HUES64 (cell line): ENCODE measurements around the gene ADARB2.
"Not testable (repeated sequence)": the region's sequence is repeated elsewhere in the genome, so short reads cannot be mapped to it uniquely, and the experiment has no call there.

Experiments
- H3K27ac ChIP-seq: 2 replicates; pipeline ENCODE4 v1.7.0; 2013; ENCODE audit warnings: low read depth, low read length, inconsistent platforms
- H3K27me3 ChIP-seq: 2 replicates; pipeline ENCODE4 v1.6.1; 2013; ENCODE audit warnings: mild to moderate bottlenecking, low read length; ENCODE audit not compliant: insufficient read depth
- H3K36me3 ChIP-seq: 2 replicates; pipeline ENCODE4 v1.6.1; 2013; ENCODE audit warnings: mild to moderate bottlenecking, low read length; ENCODE audit not compliant: insufficient read depth
- H3K4me1 ChIP-seq: 2 replicates; pipeline ENCODE4 v1.6.1; 2013; ENCODE audit warnings: mild to moderate bottlenecking, low read length, moderate library complexity; ENCODE audit not compliant: insufficient read depth
- H3K4me3 ChIP-seq: 2 replicates; pipeline ENCODE4 v1.5.1; 2013; ENCODE audit warnings: mild to moderate bottlenecking, low read length, moderate library complexity
- H3K9ac ChIP-seq: 2 replicates; pipeline ENCODE4 v1.6.1; 2013; ENCODE audit warnings: mild to moderate bottlenecking, low read depth, low read length
- H3K9me3 ChIP-seq: 2 replicates; pipeline ENCODE4 v1.6.1; 2013; ENCODE audit warnings: low read depth, low read length; ENCODE audit not compliant: insufficient read depth
- WGBS: fragments of 150-250, 120-280 bp; methylation state at CpG from one replicate; pipeline ENCODE4 v1.1.7; 2013; ENCODE audit warnings: missing lambda C conversion rate; 5-methylcytosine and 5-hydroxymethylcytosine counted together

Gene ADARB2

GRCh38 chr10:1628757-1629156 lies 108.6 kb downstream of the ADARB2 start:
- Histone ChIP-seq H3K4me1 (peaks cover 6% of the 10 kb centered on the region; the same call in 1 of the 2 replicates), H3K27me3 (no peaks in the 10 kb centered on the region), H3K36me3 (no peaks in the 10 kb centered on the region), H3K9ac (no peak overlapping the region), H3K27ac (no peak overlapping the region), H3K9me3 (no peaks in the 10 kb centered on the region), H3K4me3 (no peak overlapping the region)
- 95% methylated on average over 14 of the region's 14 CpGs for WGBS

GRCh38 chr10:1627945-1628344 lies 109.4 kb downstream of the ADARB2 start:
- Histone ChIP-seq H3K27me3 (no peaks in the 10 kb centered on the region), H3K4me1 (peaks cover 6% of the 10 kb centered on the region; the same call in 1 of the 2 replicates), H3K9me3 (no peaks in the 10 kb centered on the region), H3K36me3 (no peaks in the 10 kb centered on the region), H3K27ac (no peak overlapping the region), H3K9ac (no peak overlapping the region), H3K4me3 (no peak overlapping the region)
- 85% methylated on average over 14 of the region's 14 CpGs for WGBS

GRCh38 chr10:1626835-1627234 lies 110.5 kb downstream of the ADARB2 start:
- no peaks in the 10 kb centered on the region for H3K9me3 ChIP-seq
- no peak overlapping the region for H3K4me3 ChIP-seq
- H3K36me3 ChIP-seq: no peaks in the 10 kb centered on the region
- H3K4me1 ChIP-seq: peaks cover 6% of the 10 kb centered on the region; the same call in 1 of the 2 replicates
- no peak overlapping the region for H3K9ac ChIP-seq
- H3K27me3 ChIP-seq: no peaks in the 10 kb centered on the region
- H3K27ac ChIP-seq: no peak overlapping the region
- 94% methylated on average over 16 of the region's 16 CpGs for WGBS

GRCh38 chr10:1626410-1626809 lies 110.9 kb downstream of the ADARB2 start:
- no peaks in the 10 kb centered on the region for H3K27me3 ChIP-seq
- no peak overlapping the region for H3K27ac ChIP-seq
- 96% methylated on average over 19 of the region's 22 CpGs for WGBS
- H3K9me3 ChIP-seq: no peaks in the 10 kb centered on the region
- peaks cover 6% of the 10 kb centered on the region; the same call in 1 of the 2 replicates for H3K4me1 ChIP-seq
- no peaks in the 10 kb centered on the region for H3K36me3 ChIP-seq
- no peak overlapping the region for H3K9ac ChIP-seq
- H3K4me3 ChIP-seq: no peak overlapping the region

- Histone ChIP-seq H3K27ac (no peak overlapping the region), H3K36me3 (no peaks in the 10 kb centered on the region), H3K9me3 (no peaks in the 10 kb centered on the region), H3K27me3 (no peaks in the 10 kb centered on the region), H3K9ac (no peak overlapping the region), H3K4me3 (no peak overlapping the region), H3K4me1 (peaks cover 6% of the 10 kb centered on the region; the same call in 1 of the 2 replicates)
- WGBS: 92% methylated on average over 11 of the region's 11 CpGs
Observed at GRCh38 chr10:1625731-1626130, 111.6 kb downstream of the ADARB2 start.

GRCh38 chr10:1625079-1625478 lies 112.2 kb downstream of the ADARB2 start:
- Histone ChIP-seq H3K36me3 (no peaks in the 10 kb centered on the region), H3K4me3 (no peak overlapping the region), H3K4me1 (peaks cover 6% of the 10 kb centered on the region; the same call in 1 of the 2 replicates), H3K27me3 (no peaks in the 10 kb centered on the region), H3K9me3 (no peaks in the 10 kb centered on the region; the same call in 1 of the 2 replicates), H3K9ac (no peak overlapping the region), H3K27ac (no peak overlapping the region)
- WGBS: 94% methylated on average over 9 of the region's 9 CpGs

GRCh38 chr10:1624240-1624639 lies 113.1 kb downstream of the ADARB2 start:
- Histone ChIP-seq H3K9ac (no peak overlapping the region), H3K4me1 (no peaks in the 10 kb centered on the region), H3K9me3 (peaks cover 4% of the 10 kb centered on the region; the same call in 1 of the 2 replicates), H3K27ac (no peak overlapping the region), H3K27me3 (no peaks in the 10 kb centered on the region), H3K36me3 (no peaks in the 10 kb centered on the region), H3K4me3 (no peak overlapping the region)
- WGBS: 88% methylated on average over 10 of the region's 12 CpGs

- no peaks in the 10 kb centered on the region for H3K36me3 ChIP-seq
- no peak overlapping the region for H3K9ac ChIP-seq
- H3K9me3 ChIP-seq: peaks cover 11% of the 10 kb centered on the region; the same call in 1 of the 2 replicates
- H3K27me3 ChIP-seq: no peaks in the 10 kb centered on the region
- 0 out of 2 replicates have a peak, but pooled peaks cover 3% of the 10 kb centered on the region for H3K4me1 ChIP-seq
- H3K4me3 ChIP-seq: no peak overlapping the region
- no peak overlapping the region for H3K27ac ChIP-seq
Observed at GRCh38 chr10:1620803-1621202, 116.5 kb downstream of the ADARB2 start.

GRCh38 chr10:1617376-1618317 lies 119.7 kb downstream of the ADARB2 start:
- WGBS: 51% methylated on average over 10 of the region's 13 CpGs
- H3K4me3 ChIP-seq: not testable (repeated sequence)

GRCh38 chr10:1616701-1617100 lies 120.6 kb downstream of the ADARB2 start:
- 68% methylated on average over 9 of the region's 9 CpGs for WGBS
- not testable (repeated sequence) for H3K36me3 ChIP-seq, H3K4me1 ChIP-seq, H3K4me3 ChIP-seq, H3K9ac ChIP-seq, H3K27ac ChIP-seq, H3K27me3 ChIP-seq
- peaks cover 11% of the 10 kb centered on the region; the same call in 1 of the 2 replicates for H3K9me3 ChIP-seq

More at GRCh38 chr10:1617376-1618317, 119.7 kb downstream of the ADARB2 start:
- not testable (repeated sequence) for H3K27me3 ChIP-seq, H3K36me3 ChIP-seq, H3K4me1 ChIP-seq, H3K27ac ChIP-seq, H3K9ac ChIP-seq
- peaks cover 11% of the 10 kb centered on the region; the same call in 1 of the 2 replicates for H3K9me3 ChIP-seq

- Histone ChIP-seq H3K27ac (no peak overlapping the region), H3K9ac (no peak overlapping the region), H3K4me3 (no peak overlapping the region), H3K36me3 (no peaks in the 10 kb centered on the region), H3K27me3 (no peaks in the 10 kb centered on the region), H3K9me3 (peaks cover 11% of the 10 kb centered on the region; the same call in 1 of the 2 replicates), H3K4me1 (peaks cover 9% of the 10 kb centered on the region; the same call in 1 of the 2 replicates)
- WGBS: 85% methylated on average over 12 of the region's 12 CpGs
Observed at GRCh38 chr10:1615186-1615954, 122.0 kb downstream of the ADARB2 start.
